SU-DHL-6 (cell line): Measurements from ENCODE around the gene DHX30.

Experiments
- H2AFZ ChIP-seq: fragments of 200-600 bp; sonication (generic); 2 replicates; pipeline ENCODE4 v1.6.1; 2014; ENCODE audit warnings: low read depth, mild to moderate bottlenecking, moderate library complexity, mixed read lengths, antibody characterized with exemption, low read length; ENCODE audit not compliant: severe bottlenecking
- H3F3A ChIP-seq: fragments of 200-600 bp; shearing (Covaris generic); 2 replicates; pipeline ENCODE4 v1.6.0; 2016; ENCODE audit warnings: antibody characterized with exemption, mild to moderate bottlenecking; ENCODE audit not compliant: insufficient read depth
- H3K27ac ChIP-seq: fragments of 200-600 bp; sonication (generic); 2 replicates; pipeline ENCODE4 v1.5.1; 2016; ENCODE audit warnings: low read depth, mild to moderate bottlenecking, low read length, moderate library complexity, mixed read lengths
- H3K27me3 ChIP-seq: fragments of 200-600 bp; sonication (generic), shearing (Covaris generic); 2 replicates; pipeline ENCODE4 v1.6.0; 2014; ENCODE audit warnings: mild to moderate bottlenecking, low read length
- H3K36me3 ChIP-seq: fragments of 200-600 bp; sonication (generic); 2 replicates; pipeline ENCODE4 v1.6.1; 2014; ENCODE audit warnings: mild to moderate bottlenecking, low read length, mixed read lengths
- H3K4me2 ChIP-seq: fragments of 300-600, 200-600 bp; shearing (Covaris generic), sonication (generic); 2 replicates; pipeline ENCODE4 v1.6.0; 2014; ENCODE audit warnings: low read length, low read depth, mild to moderate bottlenecking; ENCODE audit not compliant: poor library complexity, severe bottlenecking
- H3K4me3 ChIP-seq: fragments of 200-600 bp; sonication (generic); 2 replicates; pipeline ENCODE4 v1.5.1; 2014; ENCODE audit warnings: antibody characterized with exemption, low read length, mild to moderate bottlenecking, mixed read lengths; ENCODE audit not compliant: insufficient read depth, poor library complexity, severe bottlenecking
- H3K79me2 ChIP-seq: fragments of 200-600 bp; sonication (generic); 2 replicates; pipeline ENCODE4 v1.6.1; 2014; ENCODE audit warnings: mild to moderate bottlenecking, low read length, moderate library complexity; ENCODE audit not compliant: insufficient read depth
- H3K9ac ChIP-seq: fragments of 200-600 bp; sonication (generic); 2 replicates; pipeline ENCODE4 v1.7.0; 2014; ENCODE audit warnings: mild to moderate bottlenecking, low read length
- H3K9me2 ChIP-seq: fragments of 200-600 bp; sonication (generic); replicated peaks from 2 replicates; pipeline ENCODE4 v1.6.1; 2014; ENCODE audit warnings: low read length; ENCODE audit not compliant: insufficient read depth
- H3K9me3 ChIP-seq: fragments of 200-600 bp; sonication (generic); 2 replicates; pipeline ENCODE4 v1.6.1; 2014; ENCODE audit warnings: low read length, mixed read lengths; ENCODE audit not compliant: insufficient read depth
- H4K20me1 ChIP-seq: fragments of 200-600 bp; sonication (generic); 2 replicates; pipeline ENCODE4 v1.6.1; 2014; ENCODE audit warnings: low read depth, mild to moderate bottlenecking, antibody characterized with exemption, low read length, moderate library complexity, mixed read lengths
- CTCF ChIP-seq: fragments of 200-600 bp; sonication (generic); IDR thresholded peaks from one replicate; pipeline ENCODE4 v1.5.1; 2017; ENCODE audit warnings: antibody characterized with exemption, mild to moderate bottlenecking, low read length, moderate library complexity; ENCODE audit not compliant: insufficient read depth, poor library complexity, severe bottlenecking
- EZH2phosphoT487 ChIP-seq: fragments of 200-600 bp; sonication (generic), shearing (Covaris generic); conservative IDR thresholded peaks from 2 replicates; pipeline ENCODE4 v1.6.1; 2018; ENCODE audit warnings: mild to moderate bottlenecking, antibody characterized with exemption, low read length, moderate library complexity, mixed read lengths

Gene DHX30

GRCh38 chr3:47897954-47898353 is 95.0 kb downstream of the DHX30 start:
- H3K27me3 ChIP-seq, result no peaks in the 10 kb centered on the region
- no peaks in the 10 kb centered on the region for H3K36me3 ChIP-seq
- no peak overlapping the region for H3K4me2 ChIP-seq
- H3K9me2 ChIP-seq, result no peaks in the 10 kb centered on the region
- H2AFZ ChIP-seq, result no peak overlapping the region
- H3K79me2 ChIP-seq, result no peaks in the 10 kb centered on the region
- no peak overlapping the region for H3K27ac ChIP-seq
- no peak for TF ChIP-seq EZH2phosphoT487
- TF ChIP-seq CTCF, result no peak
- H3K4me3 ChIP-seq, result no peak overlapping the region
- H4K20me1 ChIP-seq, result no peaks in the 10 kb centered on the region
- H3F3A ChIP-seq, result no peaks in the 10 kb centered on the region
- no peaks in the 10 kb centered on the region for H3K9me3 ChIP-seq
- H3K9ac ChIP-seq, result no peak overlapping the region

GRCh38 chr3:47899495-47900108 is 96.7 kb downstream of the DHX30 start:
- H3K9ac ChIP-seq, result no peak overlapping the region

More at GRCh38 chr3:47899495-47900108, 96.7 kb downstream of the DHX30 start:
- H3F3A ChIP-seq, result no peaks in the 10 kb centered on the region
- no peaks in the 10 kb centered on the region for H4K20me1 ChIP-seq
- H3K27ac ChIP-seq, result no peak overlapping the region
- no peak for TF ChIP-seq EZH2phosphoT487
- TF ChIP-seq CTCF, result no peak
- H3K9me2 ChIP-seq, result no peaks in the 10 kb centered on the region
- no peaks in the 10 kb centered on the region for H3K79me2 ChIP-seq
- no peak overlapping the region for H3K4me2 ChIP-seq
- no peaks in the 10 kb centered on the region for H3K36me3 ChIP-seq
- no peak overlapping the region for H2AFZ ChIP-seq
- no peaks in the 10 kb centered on the region for H3K9me3 ChIP-seq
- H3K4me3 ChIP-seq, result no peak overlapping the region
- H3K27me3 ChIP-seq, result no peaks in the 10 kb centered on the region
